T-helper 1 cell treated with Interleukin-12 subunit alpha and Interleukin-12 subunit beta and Interleukin-4 antibody, amounts not matched to agents 30 ng/mL and 1 ng/mL, for 36 hours (primary cell): ENCODE results near the gene GALNT18. TPM values are rescaled to one million over a fixed set of nuclear protein-coding genes. Genes with fewer than 3 reads are reported as not detected.
"Not testable (repeated sequence)": the region's sequence is repeated elsewhere in the genome, so short reads cannot be mapped to it uniquely, and the experiment has no call there.

Experiments used
- intact Hi-C: fragments of 100-400 bp; cut with micrococcal nuclease; formaldehyde crosslinking; loops from one replicate; pipeline ENCODE4 v1.15.1; 2024
- total RNA-seq: library from RNA; stranded (reverse); gene quantifications from 2 replicates; pipeline ENCODE4 v1.2.3, GENCODE V29; 2022

The GALNT18 gene
- total RNA-seq, 1 donor from 2014 or later: 1.5 TPM

DNA sequence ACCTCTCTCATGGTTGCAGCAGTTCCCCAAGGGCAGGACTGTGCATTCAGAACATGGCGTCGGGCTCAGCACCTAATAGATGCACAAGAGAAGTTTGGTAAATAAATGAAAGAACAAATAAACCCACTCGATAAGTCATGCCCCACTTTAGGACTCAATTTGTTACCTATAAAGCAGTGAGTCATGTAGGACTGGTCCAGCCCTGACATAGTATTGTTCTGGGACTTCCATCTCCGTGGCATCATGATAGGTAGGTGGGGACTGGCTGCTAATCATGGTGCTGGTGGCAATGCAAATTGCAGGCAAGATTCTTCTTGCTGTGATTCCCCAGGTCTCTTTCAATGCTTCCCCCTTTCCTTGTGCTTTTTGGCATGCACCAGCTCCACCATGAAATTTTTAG is 150.6 kb downstream of the GALNT18 start:
- intact Hi-C loops: no loop called here

DNA sequence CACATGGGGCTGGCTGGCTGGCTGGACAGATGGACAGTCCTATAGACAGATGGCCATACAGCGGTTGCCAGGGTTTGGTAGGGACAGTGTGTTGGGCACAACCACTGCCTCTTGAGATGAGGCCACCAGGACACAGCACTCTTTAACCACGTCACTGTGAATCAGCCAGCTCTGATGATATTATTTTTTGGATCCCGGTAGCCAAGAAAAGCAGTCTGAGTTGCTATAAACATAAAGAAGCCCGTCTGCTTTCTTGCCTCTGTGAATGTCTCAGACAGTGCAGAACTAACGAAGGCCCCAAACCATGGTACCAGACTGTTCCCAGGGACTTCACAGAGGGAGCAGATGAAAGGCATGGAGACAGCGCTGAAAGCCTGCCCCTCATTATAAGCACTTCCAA is 152.9 kb downstream of the GALNT18 start:
- intact Hi-C loops: no loop called here

DNA sequence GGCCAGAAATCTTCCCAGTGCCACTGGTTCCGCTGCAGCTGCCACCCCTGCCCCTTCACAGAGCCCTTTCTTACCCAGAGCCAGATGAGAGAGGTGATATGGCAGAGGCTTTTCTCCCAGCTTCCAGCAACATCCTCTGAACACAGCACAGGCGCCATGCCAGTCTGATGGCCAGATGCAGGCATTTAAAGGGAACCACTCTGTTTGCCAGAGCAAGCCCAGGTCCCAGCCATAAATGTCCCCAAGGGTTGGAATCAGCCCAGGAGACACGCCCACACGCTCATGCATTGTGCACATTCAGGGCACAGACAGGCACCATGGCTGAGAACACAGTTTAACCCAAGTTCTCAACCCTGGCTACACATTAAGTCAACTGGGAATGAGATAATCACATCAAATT is 154.5 kb downstream of the GALNT18 start:
- intact Hi-C loops: no loop called here

DNA sequence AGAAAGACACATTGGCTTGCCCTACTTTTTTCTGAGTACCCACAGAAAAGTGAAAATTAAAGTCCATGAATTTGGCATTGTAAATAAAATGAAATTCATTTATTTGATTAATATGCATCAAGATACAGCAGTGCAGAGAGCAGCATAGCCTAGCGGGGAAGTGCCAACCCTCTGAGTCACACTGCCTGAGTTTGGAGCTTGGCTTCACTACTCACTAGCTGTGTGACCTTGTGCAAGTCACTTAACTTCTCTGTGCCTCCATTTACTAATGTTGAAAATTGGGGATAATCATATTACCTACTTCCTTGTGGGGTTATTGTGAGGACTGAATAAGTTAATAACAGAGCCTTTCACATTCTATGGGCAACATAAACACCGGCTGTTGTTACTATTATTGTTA is 157.2 kb downstream of the GALNT18 start:
- intact Hi-C loops: no loop called here

DNA sequence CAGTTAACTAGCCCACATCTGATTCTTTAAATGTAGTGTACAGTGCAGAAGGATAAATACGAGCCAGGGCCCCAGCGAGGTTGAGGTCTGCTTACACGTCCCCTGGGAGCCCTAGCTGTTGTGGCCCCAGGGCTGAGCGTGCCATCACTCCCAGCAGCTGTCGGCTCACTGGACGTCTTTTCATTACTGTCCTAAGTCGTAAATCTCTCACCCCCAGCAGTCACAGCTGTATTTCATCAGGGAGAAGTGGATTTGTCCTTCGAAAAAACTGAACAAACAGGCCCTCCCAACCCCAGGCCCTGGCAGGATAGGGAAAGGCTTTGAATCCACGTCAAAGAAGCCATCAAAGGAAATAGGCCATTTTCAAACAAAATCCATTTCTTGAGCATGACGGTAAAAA is 158.4 kb downstream of the GALNT18 start:
- intact Hi-C loops: no loop called here

DNA sequence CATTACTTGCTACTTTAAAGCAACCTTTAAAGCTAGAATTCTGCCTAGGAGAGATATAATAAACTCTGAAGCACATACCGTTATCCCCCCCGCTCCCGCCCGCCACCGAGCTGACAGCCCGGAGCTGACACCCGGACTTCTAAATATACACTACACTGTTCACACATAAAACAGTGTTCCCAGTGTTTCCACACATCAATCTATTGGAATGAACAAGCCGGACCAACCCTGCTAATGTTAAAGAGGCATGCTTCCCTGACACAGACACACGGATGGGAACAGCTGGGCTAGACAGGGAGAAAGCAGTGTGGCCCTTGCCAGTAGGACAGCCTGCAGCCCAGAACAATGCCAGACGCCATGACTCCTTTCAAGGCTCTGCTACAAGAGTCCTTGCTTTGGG is 160.3 kb downstream of the GALNT18 start:
- intact Hi-C loops: no loop called here

DNA sequence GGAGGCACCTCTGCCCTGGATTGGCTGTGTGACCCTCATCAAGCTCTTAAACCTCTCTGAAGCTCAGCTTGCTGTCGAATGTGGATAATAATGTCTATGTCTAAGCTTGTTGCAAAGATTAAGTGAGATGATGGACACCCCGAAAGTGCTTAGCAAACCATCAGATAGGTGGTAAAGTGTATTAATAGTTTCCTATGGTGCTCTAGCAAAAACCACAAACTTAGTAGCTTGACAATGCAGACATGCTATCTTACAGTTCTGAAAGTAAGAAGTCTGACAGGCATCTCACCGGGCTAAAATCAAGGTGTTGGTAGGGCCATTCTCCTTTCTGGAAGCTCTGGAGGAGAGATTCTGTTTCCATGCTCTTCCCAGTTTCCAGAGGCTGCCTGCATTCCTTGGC is 162.2 kb downstream of the GALNT18 start:
- intact Hi-C loops: no loop called here

DNA sequence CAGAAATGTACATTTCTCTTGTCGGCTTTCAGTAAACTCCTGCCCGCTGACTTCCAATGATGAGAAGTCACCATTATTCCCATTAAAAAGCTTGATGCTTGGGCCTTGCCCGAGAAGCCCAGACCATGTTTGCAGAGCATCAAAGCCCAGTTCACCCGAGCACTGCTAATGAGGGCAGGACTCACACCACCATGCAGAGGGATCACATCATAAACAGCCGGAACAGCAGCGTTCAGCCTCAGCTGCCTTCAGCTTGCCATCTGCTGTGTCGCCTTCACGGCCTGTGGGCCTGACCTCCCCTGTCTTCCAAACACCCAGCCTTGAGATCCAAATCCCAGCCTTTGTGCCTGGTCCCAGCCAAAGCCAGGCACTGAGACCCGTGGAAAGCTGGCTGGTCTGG is 163.3 kb downstream of the GALNT18 start:
- intact Hi-C loops: no loop called here

DNA sequence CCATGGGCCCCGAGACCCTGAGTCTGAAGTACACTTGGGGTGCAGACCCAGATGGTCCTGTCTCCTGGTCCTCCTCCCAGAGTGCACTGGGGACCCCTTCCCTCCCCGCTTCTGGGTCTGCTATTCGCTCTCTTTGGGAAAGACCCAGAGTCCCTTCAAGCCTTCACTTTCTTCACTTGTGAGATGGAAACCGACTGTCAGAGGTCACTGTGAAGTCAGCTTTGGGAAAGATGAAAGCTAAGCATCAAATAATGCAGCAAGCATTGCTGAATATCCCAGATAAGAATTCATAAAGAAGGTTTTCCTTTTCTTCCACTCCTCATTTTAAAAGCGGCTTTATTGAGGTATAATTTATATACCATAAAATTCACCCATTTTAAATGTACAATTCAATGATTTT is 163.8 kb downstream of the GALNT18 start:
- intact Hi-C loops: no loop called here

DNA sequence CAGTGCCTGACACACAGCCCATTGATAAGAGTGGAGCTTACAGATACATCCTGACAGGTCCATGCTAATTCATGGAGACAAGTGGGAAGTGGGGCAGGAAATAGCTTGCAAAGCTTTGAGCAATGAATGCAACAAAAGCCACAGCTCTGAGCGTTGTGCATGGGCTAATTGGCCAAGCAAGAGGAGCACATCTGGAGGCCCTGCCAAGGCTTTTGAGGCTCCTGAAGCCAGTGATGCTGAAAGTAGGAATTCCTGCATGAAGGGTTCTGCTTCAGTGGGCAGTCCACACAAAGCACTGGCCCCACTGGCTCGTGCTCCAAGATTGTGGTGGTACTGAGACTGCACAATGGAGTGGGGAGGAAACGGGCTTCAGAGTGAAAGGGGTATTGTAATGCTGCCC is 164.9 kb downstream of the GALNT18 start:
- intact Hi-C loops: no loop called here

DNA sequence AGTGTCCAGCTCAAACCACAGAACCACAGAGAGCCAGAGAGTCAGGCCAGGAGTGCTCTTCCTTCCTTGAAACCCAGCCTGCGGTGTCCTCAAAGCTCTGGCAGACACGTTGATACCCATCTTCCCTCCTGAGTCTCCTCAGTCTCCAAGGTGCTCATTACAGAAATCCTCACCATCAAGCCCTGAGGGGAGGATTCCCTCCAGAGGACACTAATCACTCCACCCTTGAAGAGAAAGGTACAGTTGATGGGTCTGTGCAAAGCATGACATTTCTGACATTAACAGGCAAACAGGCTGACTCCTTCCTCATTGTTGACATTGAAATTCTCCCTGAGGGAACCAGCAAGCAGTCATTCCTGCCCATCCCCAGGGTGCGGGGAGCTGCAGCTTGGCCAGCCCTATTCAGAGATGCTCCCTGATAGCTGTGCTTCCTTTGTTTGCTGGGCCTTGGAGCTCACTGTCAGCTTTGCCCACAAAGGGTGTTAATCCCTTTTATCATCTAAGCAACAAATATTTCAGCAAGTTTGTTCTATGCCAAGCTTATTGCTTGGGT is 167.1 kb downstream of the GALNT18 start:
- intact Hi-C loops: no loop called here

DNA sequence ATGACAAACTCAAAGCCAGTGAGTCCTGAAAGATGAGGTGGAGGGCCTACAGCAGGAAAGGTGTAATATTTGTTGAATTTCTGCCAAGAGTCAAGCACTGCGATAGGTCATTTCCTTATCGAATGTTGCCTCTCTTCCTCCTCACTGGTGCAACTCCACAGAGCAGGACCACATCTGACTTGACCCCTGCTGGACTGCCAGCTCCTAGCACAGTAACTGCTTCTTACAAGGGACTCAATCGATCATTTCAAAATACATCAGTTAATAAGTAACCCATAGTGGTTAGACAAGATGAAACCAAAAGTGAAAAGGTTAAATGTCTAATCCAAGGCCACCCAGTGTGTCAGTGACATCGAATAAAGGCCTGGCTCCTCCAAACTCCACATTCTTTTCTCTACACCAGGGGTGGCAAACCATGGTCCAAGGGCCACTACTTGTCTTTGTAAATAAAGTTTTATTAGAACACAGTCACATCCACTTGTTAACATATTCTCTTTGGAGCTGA is 170.3 kb downstream of the GALNT18 start:
- intact Hi-C loops: no loop called here

DNA sequence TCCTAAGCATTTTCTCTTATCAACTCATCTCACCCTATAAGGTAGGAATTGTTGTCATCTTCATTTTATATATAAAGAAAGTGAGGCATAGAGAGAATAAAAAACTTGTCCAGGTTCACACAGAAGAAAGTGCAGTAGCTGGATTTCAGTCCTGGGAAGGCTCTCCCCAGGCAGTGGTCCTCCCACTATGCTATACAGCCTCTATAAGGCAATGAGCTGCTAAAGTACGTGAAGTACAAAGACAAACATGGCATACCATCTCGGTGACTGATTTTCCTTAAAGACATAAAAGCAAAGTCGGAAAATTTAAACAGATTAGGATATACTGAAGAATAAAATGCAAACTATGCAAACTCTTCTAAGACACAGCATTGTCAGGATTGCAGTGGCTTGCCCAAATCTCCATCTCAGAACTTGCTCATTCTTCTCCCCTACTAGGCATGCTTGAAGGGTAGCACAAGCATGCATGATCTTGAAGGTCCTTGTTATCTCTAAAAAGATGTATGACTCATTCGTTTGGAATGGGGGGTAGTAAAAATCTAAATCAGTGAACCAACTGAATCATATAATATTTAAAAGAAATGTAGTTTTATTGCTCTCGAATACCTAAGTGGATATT is 171.0 kb downstream of the GALNT18 start:
- intact Hi-C loops: no loop called here

DNA sequence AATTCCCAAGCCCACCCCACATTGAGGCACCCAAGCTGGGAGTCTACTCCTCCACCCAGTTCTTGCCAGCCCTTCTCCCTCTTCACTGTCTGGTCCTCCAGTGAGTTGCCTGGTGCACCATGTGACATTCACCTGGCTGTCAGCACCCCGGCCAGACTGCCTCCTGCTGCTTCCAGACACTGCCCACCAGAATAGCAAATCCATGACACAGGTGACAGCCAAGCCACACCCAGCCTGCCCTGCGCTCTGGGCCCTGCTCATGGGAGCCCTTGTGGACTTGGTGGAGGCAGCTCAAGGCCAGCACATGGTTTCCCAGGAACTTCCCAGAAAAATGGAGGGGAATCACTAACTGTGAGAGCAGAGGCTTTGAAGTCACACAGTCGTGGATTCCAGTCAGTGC is 172.5 kb downstream of the GALNT18 start:
- intact Hi-C loops: no loop called here

DNA sequence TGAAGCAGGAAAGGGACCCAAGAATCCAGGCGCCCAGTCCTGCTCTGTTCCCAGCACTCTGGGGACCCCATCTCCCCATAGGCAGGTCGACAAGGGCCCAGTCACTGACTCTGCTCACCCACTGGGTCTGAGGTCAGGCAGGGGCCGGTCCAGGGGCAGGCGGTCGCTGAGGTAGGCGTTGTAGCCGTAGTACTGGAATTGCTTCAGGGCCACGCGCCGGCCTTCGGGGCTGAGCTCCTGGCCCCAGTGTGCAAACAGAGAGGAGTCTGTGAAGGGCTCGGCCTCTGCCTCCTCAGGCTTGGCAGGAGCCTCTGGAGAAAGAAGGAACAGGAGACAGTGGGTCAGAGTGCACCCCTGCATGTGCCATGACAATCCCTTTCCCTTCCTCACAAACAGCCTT is 173.2 kb downstream of the GALNT18 start:
- intact Hi-C loops: no loop called here

DNA sequence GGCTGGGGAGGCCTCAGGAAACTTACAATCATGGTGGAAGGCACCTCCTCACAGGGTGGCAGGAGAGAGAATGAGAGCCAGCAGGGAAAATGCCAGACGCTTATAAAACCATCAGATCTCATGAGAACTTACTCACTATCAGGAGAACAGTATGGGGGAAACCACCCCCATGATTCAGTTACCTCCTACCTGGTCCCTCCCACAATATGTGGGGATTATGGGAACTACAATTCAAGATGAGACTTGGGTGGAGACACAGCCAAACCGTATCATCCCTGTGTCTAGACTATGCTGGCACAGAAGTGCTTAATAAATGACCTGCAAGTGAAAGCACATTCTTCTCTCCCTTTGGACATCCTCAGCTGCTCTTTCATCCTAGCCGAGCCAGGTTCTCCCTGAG is 174.2 kb downstream of the GALNT18 start:
- intact Hi-C loops: not testable (repeated sequence)

DNA sequence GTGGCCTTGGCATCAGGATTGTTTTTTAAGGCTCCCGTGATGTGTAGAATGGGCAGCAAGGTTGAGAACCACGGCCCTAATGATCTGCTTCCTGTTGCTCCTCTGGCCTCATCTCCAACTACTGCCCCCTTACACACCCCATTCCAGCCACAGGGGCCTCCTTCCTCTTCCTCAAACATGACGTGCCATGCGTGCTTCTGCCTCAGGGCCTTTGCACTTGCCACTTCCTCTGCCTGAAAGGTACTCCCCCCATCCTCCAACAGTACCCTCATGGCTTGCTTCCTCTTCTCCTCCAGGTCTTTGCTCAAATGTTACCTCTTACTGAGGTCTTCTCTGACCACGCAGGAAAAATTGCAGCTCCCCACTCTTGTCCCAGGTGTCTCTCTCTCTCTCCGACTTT is 174.8 kb downstream of the GALNT18 start:
- intact Hi-C loops: no loop called here

DNA sequence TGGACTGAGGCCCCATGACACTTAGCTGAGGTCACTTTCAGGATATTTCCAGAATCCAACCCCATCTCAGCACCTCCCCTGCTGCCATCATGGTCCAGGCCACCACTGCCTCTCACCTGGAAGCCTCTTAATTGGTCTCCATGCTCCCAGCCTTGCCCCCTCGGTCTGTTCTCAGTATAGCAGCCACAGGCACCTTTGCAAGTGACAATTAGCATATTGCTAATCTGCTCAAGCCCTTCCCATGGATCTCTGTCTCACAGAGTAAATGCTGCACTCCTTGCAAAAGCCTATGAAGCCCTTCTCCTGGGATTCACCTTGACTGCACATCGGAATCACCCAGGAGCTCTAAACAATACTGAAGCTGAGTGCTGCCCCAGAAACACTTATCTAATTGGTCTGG is 175.2 kb downstream of the GALNT18 start:
- intact Hi-C loops: no loop called here

DNA sequence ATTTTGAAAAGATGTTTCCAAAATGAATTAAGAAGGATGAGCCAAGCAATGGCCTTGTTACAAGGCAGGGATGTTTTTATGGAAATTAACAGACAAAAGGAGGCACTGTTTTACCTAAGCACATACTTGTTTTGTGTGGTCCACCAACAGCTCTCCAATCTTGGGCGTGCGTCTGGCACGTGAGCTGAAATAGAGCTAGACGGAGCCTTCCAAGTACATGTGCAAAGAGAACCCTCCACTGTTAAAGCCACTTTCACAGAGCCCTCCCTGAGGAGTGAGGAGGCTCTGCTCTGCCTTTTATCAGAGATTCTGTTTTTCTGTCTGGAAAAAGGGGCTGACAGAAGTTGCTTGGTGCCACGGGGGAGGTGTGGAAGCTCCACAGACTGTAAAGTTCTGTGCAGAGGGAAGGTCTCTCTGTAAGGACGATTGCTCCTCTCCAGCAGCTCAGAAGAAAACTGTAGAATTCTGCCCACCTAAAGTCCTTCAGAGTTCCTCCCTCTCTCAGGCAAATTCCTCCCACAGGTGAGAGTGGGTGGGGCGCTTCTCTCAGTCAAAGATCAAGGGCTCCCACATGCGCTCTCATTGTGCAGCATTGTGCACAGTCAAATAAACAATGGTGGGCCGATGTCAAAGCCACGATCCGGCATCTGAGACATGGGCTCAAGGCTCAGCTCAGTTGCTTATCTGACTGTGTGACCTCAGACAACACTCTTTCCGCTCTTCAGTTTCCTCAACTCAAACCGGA is 176.2 kb downstream of the GALNT18 start:
- intact Hi-C loops: no loop called here

DNA sequence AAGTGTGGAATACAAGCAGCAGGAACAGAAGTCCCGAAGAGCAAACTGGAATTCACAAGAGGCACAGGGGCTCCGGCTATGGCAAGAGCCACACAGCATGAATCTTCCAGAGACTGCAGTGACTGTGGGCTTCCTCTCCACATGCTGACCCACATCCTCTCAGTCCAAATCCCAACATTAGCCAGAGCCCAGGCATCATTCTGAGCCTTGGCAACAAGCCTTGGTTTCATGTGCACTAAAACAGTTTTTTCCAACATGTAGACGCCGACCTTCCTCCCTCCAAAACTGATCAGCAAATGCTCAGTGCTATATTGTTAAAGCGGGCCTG is 177.0 kb downstream of the GALNT18 start:
- intact Hi-C loops: no loop called here

DNA sequence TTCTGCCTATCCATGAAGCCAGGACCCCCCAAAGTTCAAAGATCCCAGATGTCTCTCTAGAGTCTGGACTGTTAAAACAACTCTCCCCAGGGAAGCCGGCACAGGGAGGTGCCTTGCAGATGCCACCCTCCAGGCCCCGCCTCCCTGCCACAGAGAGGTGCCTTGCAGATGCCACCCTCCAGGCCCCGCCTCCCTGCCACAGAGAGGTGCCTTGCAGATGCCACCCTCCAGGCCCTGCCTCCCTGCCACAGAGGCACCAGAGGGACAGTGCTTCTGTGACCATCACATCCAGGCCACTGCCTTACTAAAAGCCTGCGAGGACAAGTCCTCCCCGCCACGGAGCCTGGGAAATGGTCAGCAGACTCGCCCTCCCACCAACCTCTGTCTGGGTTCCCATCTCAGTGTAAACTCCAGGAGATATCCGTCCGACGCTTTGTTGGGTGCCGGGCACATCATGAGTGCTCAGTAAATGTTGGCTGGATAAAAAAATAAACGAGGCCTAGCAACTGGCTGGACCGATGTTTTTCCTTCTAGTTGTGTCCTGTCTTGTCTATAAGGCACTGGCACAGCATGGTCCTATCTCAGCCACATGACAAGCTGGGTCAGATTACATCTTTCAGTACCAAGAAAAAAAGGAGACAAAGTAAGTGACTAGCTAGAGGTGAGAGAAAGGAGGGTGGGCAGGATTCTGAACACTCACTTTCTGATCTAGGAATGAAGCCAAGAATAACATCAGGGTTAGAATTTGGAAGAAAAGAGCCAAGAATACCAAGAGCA is 177.6 kb downstream of the GALNT18 start:
- intact Hi-C loops: no loop called here

DNA sequence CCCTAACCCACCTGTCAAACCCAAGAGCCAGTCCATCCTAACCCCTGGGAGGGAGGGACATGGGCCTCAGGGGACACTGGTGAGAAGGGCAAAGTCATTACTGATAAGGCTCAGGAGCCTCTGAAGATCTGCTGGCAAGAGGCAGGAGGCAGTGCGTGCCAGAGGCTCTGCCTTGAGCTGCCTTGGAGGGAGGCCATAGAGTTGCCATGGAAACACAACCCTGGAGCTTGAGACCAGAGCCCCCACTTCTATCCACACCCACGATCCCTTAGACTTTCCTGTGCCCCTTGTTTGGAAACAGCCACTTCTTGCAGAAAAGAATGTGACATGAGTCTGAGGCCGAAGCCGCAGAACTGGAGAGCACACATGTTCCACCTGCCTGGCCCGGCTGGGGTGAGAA is 179.0 kb downstream of the GALNT18 start:
- intact Hi-C loops: no loop called here
